Measurements from ENCODE around the gene LAGE3. TPM values are rescaled to one million over a fixed set of nuclear protein-coding genes. Genes with fewer than 3 reads are reported as not detected.

LAGE3 gene
- total and polyA plus RNA-seq, 3 experiments from 2014 or later = 51.2 to 74.6 (median 72.5) TPM

DNA sequence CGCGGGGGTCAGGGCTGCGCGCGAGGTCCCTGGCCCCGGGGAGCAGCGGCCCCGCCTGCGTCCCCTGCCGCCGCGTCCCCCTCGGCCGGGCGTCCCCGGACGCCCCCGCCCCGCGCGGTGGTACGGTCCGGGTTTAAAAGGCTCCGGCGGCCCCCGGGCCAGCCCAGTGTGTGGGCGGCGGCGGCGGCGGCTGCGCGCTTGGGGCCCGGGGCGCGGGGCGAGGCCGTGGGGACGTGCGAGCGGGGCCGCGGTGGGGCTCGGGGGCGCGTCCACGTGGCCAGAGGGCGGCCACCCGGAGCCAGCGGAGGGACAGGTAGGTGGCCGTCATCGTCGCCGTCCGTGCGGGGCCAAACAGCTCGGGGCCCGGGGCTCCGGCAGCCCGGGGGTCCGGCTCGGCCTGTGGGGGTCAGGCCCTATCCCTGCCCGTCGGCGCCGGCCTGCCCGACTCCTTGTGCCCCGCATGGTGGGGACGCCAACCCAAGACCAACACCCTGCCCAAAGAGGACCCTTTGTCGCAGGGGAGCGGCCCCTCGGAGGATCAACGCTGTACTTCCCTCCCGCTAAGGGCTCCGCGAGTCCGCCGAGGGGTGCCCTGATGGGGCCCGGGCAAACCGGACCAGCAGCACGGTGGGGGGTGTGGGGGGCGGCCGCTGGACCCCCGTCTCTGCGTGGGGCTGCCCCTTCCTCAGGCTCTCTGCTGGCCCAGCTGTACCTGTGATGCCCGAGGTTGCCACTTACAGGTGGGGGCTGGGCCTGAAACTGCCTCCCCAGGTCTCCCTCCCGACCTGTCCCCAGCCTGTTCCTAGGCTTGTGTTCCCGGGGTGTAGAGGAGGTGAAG, 20.7 kb downstream of the LAGE3 start, which contains the start of gene PLXNA3:
Gene PLXNA3, plus strand, starts transcription at position 166 of the 838 bp plus-strand sequence. CDS start 1,903 bp downstream, outside the sequence.
- H3K27ac ChIP-seq (ENCODE audit: low read depth, low read length) = peak within 1 kb of the TSS; percentile 54
- ChIA-PET CTCF (interaction anchor here (1.2 to 1.4 kb wide), 3 partner anchors 27 to 60 kb away, joined by 3 to 4 read pairs (median 3); partner anchors contain the start of gene RPL10), POLR2A (interaction anchor here (0.6 to 1.4 kb wide), 6 partner anchors 14 to 30 kb away, joined by 3 to 4 read pairs (median 3); partner anchors contain the start of gene FAM50A)
- H3K36me3 ChIP-seq (ENCODE audit: insufficient read depth, low read length) = no peaks in the 10 kb centered on the region
- peak within 1 kb of the TSS; percentile 55 for H3K4me3 ChIP-seq (ENCODE audit: low read length)
- peaks cover 5% of the 10 kb centered on the region for H3K4me1 ChIP-seq (ENCODE audit: insufficient read depth, low read length)
- Mint-ChIP-seq H3K4me1 (peaks cover 14 to 34% (median 18%) of the 10 kb centered on the region in 3 donors), H3K4me3 (peak within 1 kb of the TSS; percentile 88 to 95 (median 92)), H3K9me3 (no peaks in the 10 kb centered on the region), H3K27ac (peak within 1 kb of the TSS; percentile 88 to 98 (median 94)), H3K27me3 (peaks cover 0 to 5% of the 10 kb centered on the region in 2 donors), H3K36me3 (peaks cover 0 to 25% (median 2%) of the 10 kb centered on the region in 3 donors)
- DNase-seq = peak; percentile 57 to 81 (median 73)
- H3K27me3 ChIP-seq (ENCODE audit: insufficient read depth, low read length, poor library complexity, severe bottlenecking) = no peaks in the 10 kb centered on the region
- H3K9me3 ChIP-seq (ENCODE audit: low read length) = no peaks in the 10 kb centered on the region

DNA sequence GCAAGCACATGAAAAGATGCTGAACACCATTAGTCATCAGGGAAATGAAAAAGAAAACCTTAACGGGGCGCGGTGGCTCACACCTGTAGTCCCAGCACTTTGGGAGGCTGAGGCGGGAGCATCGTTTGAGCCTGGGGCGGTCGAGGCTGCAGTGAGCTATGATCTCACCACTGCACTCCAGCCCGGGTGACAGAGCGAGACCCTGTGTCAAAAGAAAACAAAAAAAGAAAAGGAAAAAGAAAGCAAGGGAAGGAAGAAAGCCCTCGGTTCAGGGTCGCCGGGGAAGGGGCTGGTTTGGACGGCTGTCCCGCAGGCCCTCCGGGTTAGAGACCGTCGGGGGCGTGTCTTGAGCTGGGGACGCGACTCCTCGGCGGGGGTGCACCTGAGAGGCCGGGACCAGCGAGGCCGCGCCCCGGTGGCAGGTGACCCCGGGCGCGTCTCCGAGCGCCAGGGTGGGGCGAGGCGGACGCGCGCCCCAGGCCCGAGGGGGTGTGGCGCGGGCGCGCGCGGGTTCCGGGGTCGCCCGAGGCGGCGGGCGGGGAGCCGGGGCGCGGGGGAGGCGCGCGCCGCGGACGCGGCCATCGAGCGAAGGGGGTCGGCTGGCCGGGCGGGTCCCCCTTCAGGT, 21.5 kb downstream of the LAGE3 start:
- H3K4me3 ChIP-seq (ENCODE audit: low read length) = peak overlapping the region; percentile 26
- peak; percentile 47 to 79 (median 73) for DNase-seq
- Mint-ChIP-seq H3K4me1 (peaks cover 11 to 30% (median 18%) of the 10 kb centered on the region in 3 donors), H3K9me3 (no peaks in the 10 kb centered on the region), H3K36me3 (peaks cover 0 to 25% (median 2%) of the 10 kb centered on the region in 3 donors), H3K27ac (peak overlapping the region; percentile 88 to 98 (median 94)), H3K27me3 (peaks cover 0 to 6% of the 10 kb centered on the region in 2 donors), H3K4me3 (peak overlapping the region; percentile 88 to 95 (median 92))
- H3K36me3 ChIP-seq (ENCODE audit: insufficient read depth, low read length) = no peaks in the 10 kb centered on the region
- H3K27ac ChIP-seq (ENCODE audit: low read depth, low read length) = peak overlapping the region; percentile 24
- ChIA-PET CTCF (interaction anchor here (1.2 to 1.4 kb wide), 2 partner anchors 28 to 59 kb away, joined by 3 read pairs; partner anchors contain the start of gene RPL10), POLR2A (interaction anchor here (0.8 to 1.1 kb wide), 4 partner anchors 14 to 29 kb away, joined by 3 to 4 read pairs (median 3); partner anchors contain the start of genes FAM50A and UBL4A)
- H3K4me1 ChIP-seq (ENCODE audit: insufficient read depth, low read length) = peaks cover 5% of the 10 kb centered on the region
- no peaks in the 10 kb centered on the region for H3K9me3 ChIP-seq (ENCODE audit: low read length)
- H3K27me3 ChIP-seq (ENCODE audit: insufficient read depth, low read length, poor library complexity, severe bottlenecking) = no peaks in the 10 kb centered on the region

DNA sequence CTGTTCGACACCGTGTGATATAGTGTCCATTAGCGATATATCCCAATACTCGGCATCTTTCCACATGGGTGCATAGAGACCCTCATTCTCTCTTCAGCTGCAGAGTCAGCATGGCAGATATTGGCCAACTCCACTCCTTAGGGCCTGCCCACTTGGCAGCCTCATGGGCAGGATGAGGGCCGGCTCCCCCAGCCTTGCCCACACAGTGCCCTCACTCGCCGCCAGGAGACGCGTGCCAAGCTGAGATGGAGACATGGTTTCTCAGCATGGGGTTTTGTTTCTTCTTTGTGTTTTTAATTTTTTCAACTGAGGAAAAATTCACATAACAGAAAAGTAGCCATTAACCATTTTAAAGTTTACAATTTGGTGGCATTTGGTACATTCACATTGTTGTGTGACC, 26.3 kb downstream of the LAGE3 start:
- no peaks in the 10 kb centered on the region for H3K9me3 ChIP-seq (ENCODE audit: low read length)
- peaks cover 3 to 5% (median 4%) of the 10 kb centered on the region in 3 donors for H3K4me1 Mint-ChIP-seq
- no peaks in the 10 kb centered on the region for H3K9me3 Mint-ChIP-seq
- ChIA-PET CTCF (no interaction called here), POLR2A (no interaction called here)
- no peaks in the 10 kb centered on the region for H3K4me1 ChIP-seq (ENCODE audit: insufficient read depth, low read length)
- no peak overlapping the region for H3K27ac ChIP-seq (ENCODE audit: low read depth, low read length)
- no peak overlapping the region for H3K4me3 ChIP-seq (ENCODE audit: low read length)
- H3K27me3 ChIP-seq (ENCODE audit: insufficient read depth, low read length, poor library complexity, severe bottlenecking) = no peaks in the 10 kb centered on the region
- H3K36me3 Mint-ChIP-seq = peaks cover 0 to 29% (median 0%) of the 10 kb centered on the region in 3 donors
- H3K27ac Mint-ChIP-seq = peak overlapping the region in 3 of 8 donors; percentile 0 to 83 (median 60)
- no peak for DNase-seq
- H3K36me3 ChIP-seq (ENCODE audit: insufficient read depth, low read length) = no peaks in the 10 kb centered on the region
- H3K27me3 Mint-ChIP-seq = peaks cover 0 to 7% of the 10 kb centered on the region in 2 donors
- H3K4me3 Mint-ChIP-seq = no peak overlapping the region

GRCh38 chrX:154450312-154450711, 28.8 kb downstream of the LAGE3 start:
- Mint-ChIP-seq H3K4me3 (no peak overlapping the region), H3K4me1 (peaks cover 0 to 8% (median 4%) of the 10 kb centered on the region in 3 donors), H3K9me3 (no peaks in the 10 kb centered on the region), H3K36me3 (peaks cover 0 to 39% (median 0%) of the 10 kb centered on the region in 3 donors), H3K27me3 (peaks cover 0 to 6% of the 10 kb centered on the region in 2 donors), H3K27ac (no peak overlapping the region)
- Histone ChIP-seq H3K27me3 (ENCODE audit: insufficient read depth, low read length, poor library complexity, severe bottlenecking) (no peaks in the 10 kb centered on the region), H3K27ac (ENCODE audit: low read depth, low read length) (no peak overlapping the region), H3K4me1 (ENCODE audit: insufficient read depth, low read length) (peaks cover under 1% of the 10 kb centered on the region), H3K9me3 (ENCODE audit: low read length) (no peaks in the 10 kb centered on the region), H3K36me3 (ENCODE audit: insufficient read depth, low read length) (no peaks in the 10 kb centered on the region), H3K4me3 (ENCODE audit: low read length) (no peak overlapping the region)
- CTCF ChIA-PET = no interaction called here
- POLR2A ChIA-PET = no interaction called here
- no peak for DNase-seq

GRCh38 chrX:154449618-154450017, 29.5 kb downstream of the LAGE3 start:
- Mint-ChIP-seq H3K27me3 (peaks cover 0 to 6% of the 10 kb centered on the region in 2 donors), H3K4me1 (peaks cover 0 to 12% (median 5%) of the 10 kb centered on the region in 3 donors), H3K4me3 (no peak overlapping the region), H3K9me3 (no peaks in the 10 kb centered on the region), H3K36me3 (peaks cover 0 to 39% (median 0%) of the 10 kb centered on the region in 3 donors), H3K27ac (no peak overlapping the region)
- Histone ChIP-seq H3K4me3 (ENCODE audit: low read length) (no peak overlapping the region), H3K27ac (ENCODE audit: low read depth, low read length) (no peak overlapping the region), H3K27me3 (ENCODE audit: insufficient read depth, low read length, poor library complexity, severe bottlenecking) (no peaks in the 10 kb centered on the region), H3K9me3 (ENCODE audit: low read length) (no peaks in the 10 kb centered on the region), H3K4me1 (ENCODE audit: insufficient read depth, low read length) (peaks cover 8% of the 10 kb centered on the region), H3K36me3 (ENCODE audit: insufficient read depth, low read length) (no peaks in the 10 kb centered on the region)
- no peak for DNase-seq
- ChIA-PET CTCF (no interaction called here), POLR2A (no interaction called here)

DNA sequence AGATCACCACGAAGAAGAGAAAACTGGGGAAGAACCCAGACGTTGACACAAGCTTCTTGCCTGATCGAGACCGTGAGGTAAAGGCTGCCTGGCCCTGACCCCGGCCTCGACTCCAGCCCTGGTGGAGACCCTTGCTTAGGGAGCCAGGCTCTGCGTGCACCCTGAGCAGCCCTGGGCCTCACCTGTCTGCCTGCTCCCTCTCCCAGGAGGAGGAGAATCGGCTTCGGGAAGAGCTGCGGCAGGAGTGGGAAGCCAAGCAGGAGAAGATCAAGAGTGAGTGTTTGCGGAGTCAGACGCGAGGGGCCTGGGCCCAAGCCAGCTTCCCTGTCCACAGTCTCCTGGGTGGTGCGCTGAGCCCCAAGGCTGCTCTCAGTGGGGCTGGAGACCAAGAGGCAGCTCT, 30.6 kb downstream of the LAGE3 start:
- Histone ChIP-seq H3K27me3 (ENCODE audit: insufficient read depth, low read length, poor library complexity, severe bottlenecking) (no peaks in the 10 kb centered on the region), H3K9me3 (ENCODE audit: low read length) (no peaks in the 10 kb centered on the region), H3K4me1 (ENCODE audit: insufficient read depth, low read length) (peaks cover 12% of the 10 kb centered on the region), H3K4me3 (ENCODE audit: low read length) (no peak overlapping the region), H3K36me3 (ENCODE audit: insufficient read depth, low read length) (no peaks in the 10 kb centered on the region), H3K27ac (ENCODE audit: low read depth, low read length) (no peak overlapping the region)
- CTCF ChIA-PET = no interaction called here
- H3K9me3 Mint-ChIP-seq = no peaks in the 10 kb centered on the region
- no peak for DNase-seq
- POLR2A ChIA-PET = no interaction called here
- no peak overlapping the region for H3K4me3 Mint-ChIP-seq
- H3K36me3 Mint-ChIP-seq = peaks cover 0 to 39% (median 0%) of the 10 kb centered on the region in 3 donors
- no peak overlapping the region for H3K27ac Mint-ChIP-seq
- peaks cover 0 to 14% (median 5%) of the 10 kb centered on the region in 3 donors for H3K4me1 Mint-ChIP-seq
- peaks cover 0 to 4% of the 10 kb centered on the region in 2 donors for H3K27me3 Mint-ChIP-seq

GRCh38 chrX:154446430-154446829, 32.7 kb downstream of the LAGE3 start:
- Histone ChIP-seq H3K9me3 (ENCODE audit: low read length) (no peaks in the 10 kb centered on the region), H3K27me3 (ENCODE audit: insufficient read depth, low read length, poor library complexity, severe bottlenecking) (no peaks in the 10 kb centered on the region), H3K36me3 (ENCODE audit: insufficient read depth, low read length) (no peaks in the 10 kb centered on the region), H3K27ac (ENCODE audit: low read depth, low read length) (no peak overlapping the region), H3K4me3 (ENCODE audit: low read length) (no peak overlapping the region), H3K4me1 (ENCODE audit: insufficient read depth, low read length) (peaks cover 20% of the 10 kb centered on the region)
- ChIA-PET POLR2A (no interaction called here), CTCF (interaction anchor here (1.1 kb wide), 1 partner anchor 48 kb away, joined by 3 read pairs; the partner anchor contains the start of gene RPL10)
- no peak for DNase-seq
- peaks cover 0 to 2% of the 10 kb centered on the region in 2 donors for H3K27me3 Mint-ChIP-seq
- H3K36me3 Mint-ChIP-seq = peaks cover 0 to 41% (median 0%) of the 10 kb centered on the region in 3 donors
- H3K4me3 Mint-ChIP-seq = peak overlapping the region in 1 of 7 donors; percentile 65
- H3K4me1 Mint-ChIP-seq = peaks cover 6 to 27% (median 11%) of the 10 kb centered on the region in 3 donors
- H3K9me3 Mint-ChIP-seq = no peaks in the 10 kb centered on the region
- H3K27ac Mint-ChIP-seq = peak overlapping the region in 4 of 8 donors; percentile 34 to 80 (median 58)

Data from CD8-positive, alpha-beta memory T cell (primary cell).